Osteocyte (in vitro differentiated cells): ENCODE results near the gene KAT14. TPM values are rescaled to one million over a fixed set of nuclear protein-coding genes. Genes with fewer than 3 reads are reported as not detected.

Experiments
- DNase-seq: peaks from one replicate; pipeline ENCODE4 v3.0.0; 2021; ENCODE audit warnings: mixed read lengths; ENCODE audit not compliant: unreplicated experiment; ENCODE audit errors: extremely low spot score
- H3K27ac Mint-ChIP-seq: one replicate; pipeline ENCODE4 v1.8.0; 2021; ENCODE audit warnings: mild to moderate bottlenecking, mixed read lengths; ENCODE audit not compliant: unreplicated experiment
- H3K27me3 Mint-ChIP-seq: one replicate; pipeline ENCODE4 v1.8.0; 2021; ENCODE audit warnings: mixed read lengths; ENCODE audit not compliant: unreplicated experiment
- H3K36me3 Mint-ChIP-seq: one replicate; pipeline ENCODE4 v1.8.0; 2021; ENCODE audit warnings: mixed read lengths; ENCODE audit not compliant: unreplicated experiment
- H3K4me1 Mint-ChIP-seq: one replicate; pipeline ENCODE4 v1.8.0; 2021; ENCODE audit warnings: mixed read lengths; ENCODE audit not compliant: unreplicated experiment
- H3K4me3 Mint-ChIP-seq: one replicate; pipeline ENCODE4 v1.8.0; 2021; ENCODE audit warnings: mild to moderate bottlenecking, moderate library complexity, mixed read lengths; ENCODE audit not compliant: unreplicated experiment
- H3K9me3 Mint-ChIP-seq: one replicate; pipeline ENCODE4 v1.8.0; 2021; ENCODE audit warnings: mixed read lengths; ENCODE audit not compliant: unreplicated experiment
- total RNA-seq: library from RNA; stranded (reverse); gene quantifications from 2 replicates; pipeline ENCODE4 v1.2.1, GENCODE V29; 2021
- TF ChIP-seq, protein P1 (sequence below): fragments of 200-600 bp; sonication (generic); IDR thresholded peaks from 2 replicates; pipeline ENCODE4 v1.5.0; 2021; ENCODE audit warnings: antibody characterized with exemption, mild to moderate bottlenecking, moderate library complexity

Gene KAT14
- total RNA-seq, 1 donor from 2014 or later = 17.8 TPM

DNA sequence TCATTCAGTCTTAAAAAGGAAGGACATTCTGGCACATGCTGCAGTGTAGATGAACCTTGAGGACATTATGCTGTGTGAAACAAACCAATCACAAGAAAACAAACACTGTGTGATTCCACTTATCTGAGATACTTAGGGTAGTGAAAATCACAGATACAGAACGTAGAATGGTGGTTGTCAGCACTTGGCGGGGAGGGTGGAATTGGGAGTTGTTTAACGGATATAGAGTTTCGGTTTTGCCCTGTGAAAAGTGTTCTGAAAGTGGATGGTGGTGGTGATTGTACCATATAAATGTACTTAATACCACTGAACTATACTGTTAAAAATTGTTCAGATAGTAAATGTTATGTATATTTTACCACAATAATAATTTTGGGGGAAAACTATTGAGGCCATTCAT is 18.4 kb downstream of the KAT14 start:
- Mint-ChIP-seq H3K9me3 (no peaks in the 10 kb centered on the region), H3K36me3 (peaks cover 29% of the 10 kb centered on the region), H3K4me1 (no peaks in the 10 kb centered on the region), H3K27me3 (no peaks in the 10 kb centered on the region), H3K27ac (no peak overlapping the region), H3K4me3 (no peak overlapping the region)
- no peak for DNase-seq
- TF ChIP-seq, protein P1, sequence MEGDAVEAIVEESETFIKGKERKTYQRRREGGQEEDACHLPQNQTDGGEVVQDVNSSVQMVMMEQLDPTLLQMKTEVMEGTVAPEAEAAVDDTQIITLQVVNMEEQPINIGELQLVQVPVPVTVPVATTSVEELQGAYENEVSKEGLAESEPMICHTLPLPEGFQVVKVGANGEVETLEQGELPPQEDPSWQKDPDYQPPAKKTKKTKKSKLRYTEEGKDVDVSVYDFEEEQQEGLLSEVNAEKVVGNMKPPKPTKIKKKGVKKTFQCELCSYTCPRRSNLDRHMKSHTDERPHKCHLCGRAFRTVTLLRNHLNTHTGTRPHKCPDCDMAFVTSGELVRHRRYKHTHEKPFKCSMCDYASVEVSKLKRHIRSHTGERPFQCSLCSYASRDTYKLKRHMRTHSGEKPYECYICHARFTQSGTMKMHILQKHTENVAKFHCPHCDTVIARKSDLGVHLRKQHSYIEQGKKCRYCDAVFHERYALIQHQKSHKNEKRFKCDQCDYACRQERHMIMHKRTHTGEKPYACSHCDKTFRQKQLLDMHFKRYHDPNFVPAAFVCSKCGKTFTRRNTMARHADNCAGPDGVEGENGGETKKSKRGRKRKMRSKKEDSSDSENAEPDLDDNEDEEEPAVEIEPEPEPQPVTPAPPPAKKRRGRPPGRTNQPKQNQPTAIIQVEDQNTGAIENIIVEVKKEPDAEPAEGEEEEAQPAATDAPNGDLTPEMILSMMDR = no peak

GRCh38 chr20:18164356-18164755 is 26.7 kb downstream of the KAT14 start:
- Mint-ChIP-seq H3K27ac (no peak overlapping the region), H3K4me1 (no peaks in the 10 kb centered on the region), H3K27me3 (no peaks in the 10 kb centered on the region), H3K36me3 (peaks cover 34% of the 10 kb centered on the region), H3K4me3 (no peak overlapping the region), H3K9me3 (no peaks in the 10 kb centered on the region)
- TF ChIP-seq, protein P1 = no peak
- no peak for DNase-seq

DNA sequence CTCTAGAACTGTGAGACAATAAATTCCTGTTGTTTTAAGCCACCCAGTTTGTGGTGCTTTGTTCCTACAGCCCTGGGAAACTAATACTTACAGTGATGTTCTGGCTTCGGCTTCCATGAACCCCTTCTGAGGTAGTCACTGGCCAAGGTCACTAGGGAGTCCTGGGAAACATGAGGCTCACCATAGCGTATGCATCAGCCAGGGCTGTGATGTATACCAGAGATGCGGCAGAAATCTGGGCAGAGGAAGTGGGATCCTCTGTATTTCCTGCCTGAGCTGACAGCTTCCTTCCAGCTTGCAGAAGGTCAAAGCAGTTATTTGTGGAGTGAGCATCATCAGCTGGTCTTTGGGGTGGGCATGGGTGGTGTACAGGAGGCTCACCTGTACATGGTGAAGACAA is 27.9 kb downstream of the KAT14 start:
- Mint-ChIP-seq H3K4me3 (no peak overlapping the region), H3K36me3 (peaks cover 36% of the 10 kb centered on the region), H3K9me3 (no peaks in the 10 kb centered on the region), H3K4me1 (no peaks in the 10 kb centered on the region), H3K27ac (peak overlapping the region; percentile 8), H3K27me3 (no peaks in the 10 kb centered on the region)
- no peak for DNase-seq
- TF ChIP-seq, protein P1 = no peak

DNA sequence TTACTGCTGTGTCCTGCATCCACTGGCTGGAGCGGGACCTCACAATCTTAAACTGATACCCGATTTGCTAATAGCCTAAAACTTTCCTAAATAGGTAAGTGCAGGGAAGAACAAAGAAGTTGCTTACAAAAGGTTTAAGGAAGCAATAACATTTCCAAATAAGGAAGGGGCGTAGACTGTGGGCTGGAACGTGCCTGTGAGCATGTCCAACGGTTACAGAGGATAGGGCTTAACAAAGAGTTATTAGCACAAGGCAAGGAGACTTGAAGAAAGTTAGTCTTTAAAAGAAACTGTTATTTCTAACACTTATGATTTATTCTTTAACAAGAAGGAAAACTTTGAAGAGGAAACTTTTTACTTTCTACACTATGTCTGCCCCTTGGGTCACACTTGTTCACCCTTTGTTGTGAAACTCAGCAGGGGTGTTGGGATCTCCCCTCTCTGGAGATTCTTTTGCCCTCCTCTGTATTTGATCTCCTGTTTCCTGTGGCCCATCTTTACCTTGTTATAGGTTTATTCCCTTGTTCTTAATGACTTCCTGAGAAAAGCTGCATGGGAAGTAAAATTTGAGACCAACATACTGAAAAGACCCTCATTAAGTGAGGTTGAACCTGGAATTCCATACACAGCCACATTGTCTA is 28.7 kb downstream of the KAT14 start:
- Mint-ChIP-seq H3K4me3 (no peak overlapping the region), H3K27me3 (no peaks in the 10 kb centered on the region), H3K9me3 (no peaks in the 10 kb centered on the region), H3K36me3 (peaks cover 41% of the 10 kb centered on the region), H3K4me1 (no peaks in the 10 kb centered on the region), H3K27ac (no peak overlapping the region)
- TF ChIP-seq, protein P1 = no peak
- DNase-seq = no peak

DNA sequence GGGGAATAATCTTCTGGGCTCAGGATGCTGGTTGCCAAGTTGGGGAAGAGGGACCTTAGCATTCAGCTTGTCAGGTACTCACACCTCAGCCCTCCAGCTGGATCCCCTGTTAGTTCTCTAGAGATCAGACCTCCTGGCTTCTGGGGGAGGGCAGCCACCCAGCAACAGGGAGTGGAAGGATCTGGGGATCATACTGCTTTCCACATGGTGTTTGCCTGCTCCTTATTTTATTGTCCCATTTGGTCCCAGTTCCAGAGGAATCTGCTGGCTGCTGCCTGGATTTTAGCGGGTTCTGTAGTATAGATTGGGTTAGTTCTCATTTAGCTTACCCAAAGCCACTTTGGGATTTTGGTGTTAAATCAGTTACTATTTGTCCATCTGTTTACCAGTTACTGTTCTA is 29.3 kb downstream of the KAT14 start:
- H3K27me3 Mint-ChIP-seq = no peaks in the 10 kb centered on the region
- no peak overlapping the region for H3K27ac Mint-ChIP-seq
- H3K36me3 Mint-ChIP-seq = peaks cover 36% of the 10 kb centered on the region
- TF ChIP-seq, protein P1 = no peak
- no peaks in the 10 kb centered on the region for H3K9me3 Mint-ChIP-seq
- no peak for DNase-seq
- no peaks in the 10 kb centered on the region for H3K4me1 Mint-ChIP-seq
- H3K4me3 Mint-ChIP-seq = no peak overlapping the region
